HG02885 (cell line): ENCODE measurements around the gene WWP2.
A peak's percentile ranks its signal among the peaks of the same experiment; 100 is the strongest.
"Not testable (repeated sequence)": the region's sequence is repeated elsewhere in the genome, so short reads cannot be mapped to it uniquely, and the experiment has no call there.

Experiments
- ATAC-seq: cut with Tn5 transposase; IDR thresholded peaks from one replicate; pipeline ENCODE4 v1.9.1; 2021; ENCODE audit warnings: mild to moderate bottlenecking; ENCODE audit not compliant: unreplicated experiment, poor library complexity

WWP2 gene

DNA sequence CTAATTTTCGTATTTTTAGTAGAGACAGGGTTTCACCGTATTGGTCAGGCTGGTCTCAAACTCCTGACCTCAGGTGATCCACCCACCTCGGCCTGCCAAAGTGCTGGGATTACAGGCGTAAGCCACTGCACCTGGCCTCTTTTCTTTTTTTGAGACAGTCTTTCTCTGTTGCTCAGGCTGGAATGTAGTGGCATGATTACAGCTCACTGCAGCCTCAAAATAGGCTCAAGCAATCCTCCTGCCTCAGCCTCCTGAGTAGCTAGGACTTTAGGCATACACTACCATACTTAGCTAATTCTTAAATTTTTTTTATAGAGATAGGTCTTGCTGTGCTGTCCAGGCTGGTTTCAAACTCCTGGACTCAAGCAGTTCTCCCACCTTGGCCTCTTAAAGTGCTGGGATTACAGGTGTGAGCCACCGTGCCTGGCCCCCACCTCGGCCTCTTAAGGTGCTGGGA lies 29.3 kb downstream of the WWP2 start:
- not testable (repeated sequence) for ATAC-seq

DNA sequence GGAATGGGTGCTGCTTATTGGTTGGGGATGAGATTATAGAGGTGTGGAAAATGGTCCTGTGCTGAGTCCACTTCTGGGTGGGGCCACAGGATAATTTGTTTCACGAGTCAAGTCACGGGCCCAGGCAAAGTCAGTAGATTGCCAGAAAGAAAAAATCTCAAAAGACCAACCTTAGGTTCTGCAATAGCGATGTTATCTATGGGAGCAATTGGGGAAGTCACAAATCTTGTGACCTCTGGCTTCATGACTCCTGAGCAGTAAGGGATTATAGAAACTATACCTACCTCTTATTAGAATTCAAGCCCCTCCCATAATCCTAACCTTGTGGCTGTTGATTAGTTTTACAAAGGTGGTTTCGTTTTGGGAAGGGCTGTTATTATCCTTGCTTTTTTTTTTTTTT lies 31.4 kb downstream of the WWP2 start:
- no peak for ATAC-seq

DNA sequence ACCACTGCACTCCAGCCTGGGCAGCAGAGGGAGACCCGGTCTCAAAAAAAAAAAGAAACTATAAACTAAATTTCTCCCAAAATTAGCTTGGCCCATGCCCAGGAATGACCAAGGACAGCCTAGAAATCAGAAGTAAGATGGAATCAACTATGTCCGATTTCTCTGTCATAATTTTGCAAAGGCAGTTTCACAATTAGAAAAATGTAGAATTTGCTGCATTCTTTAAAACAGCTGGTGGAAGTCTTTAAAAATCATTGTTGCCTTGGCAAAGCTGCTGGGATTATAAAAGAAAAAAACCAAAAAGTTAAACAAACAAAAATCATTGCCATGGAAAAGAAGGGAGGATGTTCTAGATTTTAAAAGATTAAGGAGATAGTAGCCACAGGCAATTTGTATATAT lies 32.4 kb downstream of the WWP2 start:
- ATAC-seq, result no peak

- ATAC-seq, result no peak
These were observed 34.4 kb downstream of the WWP2 start for GRCh38 chr16:69796285-69797118.

GRCh38 chr16:69798466-69798865 lies 36.3 kb downstream of the WWP2 start:
- no peak for ATAC-seq

DNA sequence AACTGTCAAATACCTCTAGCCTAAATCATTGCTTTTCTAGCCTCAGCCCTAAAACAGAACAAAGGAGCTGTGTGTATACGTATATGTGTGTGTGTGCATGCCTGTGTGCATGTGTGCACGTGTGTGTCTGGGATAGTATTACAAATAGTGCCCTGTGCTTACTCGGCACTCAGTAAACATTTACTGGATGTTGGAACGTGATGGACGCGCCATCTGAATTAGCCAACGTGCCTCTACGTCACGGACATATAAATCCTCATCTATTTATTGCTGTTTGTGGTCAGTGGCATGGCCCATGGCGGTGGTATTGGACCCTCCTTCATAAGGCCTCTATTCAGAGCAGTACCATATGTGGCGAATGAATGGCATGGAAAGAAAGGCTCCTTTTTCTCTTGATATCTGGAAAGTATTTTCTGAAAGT lies 37.5 kb downstream of the WWP2 start:
- no peak for ATAC-seq

DNA sequence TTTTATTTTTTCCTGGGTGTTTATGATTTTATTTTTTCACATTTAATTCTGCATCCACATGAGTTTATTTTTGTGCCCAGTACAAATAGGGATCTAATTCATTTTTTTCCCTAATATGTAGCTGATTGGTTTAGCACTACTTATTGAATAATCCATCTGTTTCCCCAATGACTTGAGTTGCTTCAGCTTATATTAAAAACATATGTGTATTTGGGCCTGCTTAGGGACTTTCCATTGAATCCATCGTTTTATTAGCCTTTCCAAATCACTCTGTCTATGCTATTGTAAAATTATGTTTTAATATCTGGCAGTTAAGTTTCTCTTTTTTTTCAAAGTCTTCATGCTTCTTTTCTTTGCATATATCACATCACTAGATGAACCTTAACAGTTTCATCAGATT lies 42.2 kb downstream of the WWP2 start:
- no peak for ATAC-seq

- ATAC-seq, result not testable (repeated sequence)
These were observed 44.6 kb downstream of the WWP2 start for GRCh38 chr16:69806776-69807175.

GRCh38 chr16:69812688-69813014 lies 50.5 kb downstream of the WWP2 start:
- no peak for ATAC-seq

GRCh38 chr16:69814078-69814477 lies 51.9 kb downstream of the WWP2 start:
- no peak for ATAC-seq

DNA sequence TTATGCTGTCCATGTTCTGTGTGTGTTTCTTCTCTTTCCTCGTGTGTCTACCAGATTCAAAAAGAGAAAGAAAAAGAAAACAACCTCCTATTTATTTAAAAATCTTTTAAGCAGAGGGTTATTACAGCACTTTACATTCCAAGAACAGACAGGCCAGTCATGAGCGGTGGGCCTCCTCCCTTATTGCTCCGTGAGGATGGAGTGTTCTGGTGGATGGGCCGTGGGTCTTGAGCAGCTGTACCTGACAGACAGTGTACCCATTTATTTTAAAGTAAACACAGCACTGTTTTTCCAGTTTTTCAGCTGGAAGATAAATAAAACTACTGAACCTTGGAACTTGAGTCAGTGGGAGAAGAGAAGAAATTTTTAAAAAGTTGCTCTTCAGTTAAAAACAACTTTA lies 52.4 kb downstream of the WWP2 start:
- ATAC-seq, result no peak

DNA sequence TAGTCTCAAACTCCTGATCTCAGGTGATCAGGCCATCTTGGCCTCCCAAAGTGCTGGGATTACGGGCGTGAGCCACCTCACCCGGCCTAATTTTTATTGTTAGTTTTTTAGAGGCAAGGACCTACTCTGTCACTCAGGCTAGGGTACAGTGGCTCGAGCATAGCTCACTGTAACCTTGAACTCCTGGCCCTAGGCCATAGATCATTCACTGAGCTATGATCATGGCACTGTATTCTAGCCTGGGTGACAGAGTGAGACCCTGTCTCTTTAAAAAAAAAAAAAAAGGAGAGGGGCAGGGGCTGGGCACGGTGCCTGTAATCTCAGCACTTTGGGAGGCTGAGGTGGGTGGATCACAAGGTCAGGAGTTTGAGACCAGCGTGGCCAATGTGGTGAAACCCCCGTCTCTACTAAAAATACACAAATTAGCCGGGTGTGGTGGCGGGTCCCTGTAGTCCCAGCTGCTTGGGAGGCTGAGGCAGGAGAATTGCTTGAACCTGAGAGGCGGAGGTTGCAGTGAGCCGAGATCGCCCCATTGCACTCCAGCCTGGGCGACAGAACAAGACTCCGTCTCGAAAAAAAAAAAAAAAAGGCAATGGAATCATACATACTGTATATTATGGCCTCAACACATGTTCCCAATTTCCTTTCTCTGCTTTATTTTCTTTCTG lies 53.2 kb downstream of the WWP2 start:
- not testable (repeated sequence) for ATAC-seq

DNA sequence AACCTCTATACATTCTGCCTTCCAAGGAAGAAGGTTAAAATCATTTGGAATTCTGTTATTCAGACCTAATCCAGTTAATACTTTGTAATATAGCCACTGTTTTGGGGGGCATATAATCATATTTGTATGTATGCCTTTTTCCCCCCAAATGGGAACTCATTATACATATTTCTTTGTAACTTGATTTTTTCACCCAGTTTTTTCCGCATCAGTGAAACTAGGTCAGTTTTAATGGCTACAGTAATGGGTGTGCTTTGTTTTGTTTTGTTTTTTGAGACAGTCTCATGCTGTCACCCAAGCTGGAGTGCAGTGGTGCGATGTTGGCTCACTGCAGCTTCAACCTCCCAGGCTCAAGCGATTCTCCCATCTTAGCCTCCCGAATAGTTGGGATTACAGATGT lies 54.9 kb downstream of the WWP2 start:
- no peak for ATAC-seq

DNA sequence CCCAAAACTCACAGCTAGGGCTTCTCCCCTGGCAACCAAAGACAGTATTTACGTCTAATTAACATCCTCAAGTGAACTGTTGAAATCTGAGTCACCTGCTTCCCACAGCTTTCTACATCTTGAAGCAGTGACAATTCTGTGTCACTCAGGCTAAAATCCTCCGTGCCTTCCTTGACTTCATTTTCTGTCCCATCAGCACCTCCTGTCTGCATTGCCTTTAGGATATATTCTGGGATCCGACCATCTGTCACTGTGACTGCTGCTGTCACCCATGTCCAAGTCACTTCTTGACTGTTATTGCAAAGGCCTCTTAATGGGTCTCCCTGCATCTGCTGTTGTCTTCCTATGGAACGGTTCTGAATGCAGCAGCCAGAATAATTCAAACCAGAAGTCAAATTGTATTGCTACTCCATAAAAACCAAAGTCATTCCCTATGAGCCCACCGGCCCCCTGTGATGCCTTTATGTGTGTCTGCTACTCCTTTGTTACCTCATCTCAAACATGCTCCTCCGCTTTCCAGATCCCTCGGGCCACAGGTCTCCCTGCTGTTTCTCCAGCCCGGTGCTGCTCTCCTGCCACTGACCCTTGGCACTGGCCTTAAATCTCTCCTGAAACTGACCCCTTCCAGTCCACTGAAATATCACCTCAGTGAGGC lies 56.9 kb downstream of the WWP2 start:
- no peak for ATAC-seq

DNA sequence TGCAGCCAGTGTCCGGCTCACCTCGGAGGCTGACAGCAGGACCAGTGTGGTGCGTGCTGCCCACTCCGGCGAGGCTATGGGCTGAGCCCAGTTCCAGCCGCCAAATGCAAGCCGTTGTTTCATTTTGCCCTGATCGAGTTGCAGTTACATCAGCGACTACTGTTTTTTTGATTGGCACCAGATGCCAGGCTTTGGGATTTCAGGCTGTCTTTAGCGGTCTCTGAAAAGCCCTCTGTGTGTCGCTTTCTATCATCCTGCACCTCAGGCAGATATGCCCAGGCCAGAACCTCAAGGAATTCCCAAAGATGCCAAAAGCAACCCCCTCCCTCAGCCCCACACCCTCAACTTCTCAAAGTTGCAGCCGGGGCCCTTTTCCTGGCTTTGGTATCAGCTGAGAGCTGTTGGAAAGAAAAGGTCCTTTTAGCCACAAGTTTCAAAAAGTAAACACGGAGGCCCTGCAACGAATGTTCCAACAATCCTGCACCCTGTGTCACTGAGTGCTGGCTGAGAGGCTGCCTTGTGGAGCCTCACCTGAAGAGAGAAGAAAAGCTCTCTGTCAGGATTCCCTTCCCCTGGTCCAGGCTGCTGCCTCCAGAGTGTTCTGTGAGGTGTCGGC lies 58.9 kb downstream of the WWP2 start:
- no peak for ATAC-seq

- no peak for ATAC-seq
These were observed 59.7 kb downstream of the WWP2 start for GRCh38 chr16:69821844-69822173.

DNA sequence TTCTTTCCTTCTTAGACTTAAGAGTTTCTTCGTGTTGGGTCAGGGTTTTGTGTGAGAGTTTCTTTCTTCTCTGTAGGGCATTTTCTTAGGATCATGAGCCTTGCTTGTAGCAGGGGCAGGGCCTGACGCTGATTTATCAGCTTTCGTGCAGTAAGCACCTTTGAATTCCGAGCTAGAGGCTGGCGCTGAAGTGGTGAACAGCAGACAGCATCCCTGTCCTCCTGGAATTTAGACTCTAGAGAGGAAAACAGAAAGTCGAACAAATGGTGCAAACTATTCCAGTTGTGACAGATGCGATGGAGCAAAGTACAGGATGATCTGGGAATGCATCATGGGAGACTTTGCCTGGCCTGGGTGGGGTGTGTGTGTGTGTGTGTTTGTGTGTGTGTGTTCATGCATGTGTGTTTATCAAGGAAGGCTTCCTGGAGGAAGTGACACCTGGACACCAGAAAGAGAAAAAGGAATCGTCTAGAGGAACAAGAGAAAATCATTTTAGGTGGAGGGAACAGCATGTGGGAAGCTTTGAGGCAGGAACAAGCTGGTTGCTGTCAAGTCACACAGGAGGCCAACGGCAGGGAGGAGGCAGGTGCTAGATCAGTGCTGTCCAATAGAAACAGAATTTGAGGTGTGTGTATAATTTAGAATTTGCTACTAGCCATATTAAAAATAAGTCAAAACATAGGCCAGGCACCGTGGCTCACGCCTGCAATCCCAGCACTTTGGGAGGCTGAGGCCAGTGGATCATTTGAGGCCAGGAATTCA lies 60.2 kb downstream of the WWP2 start:
- ATAC-seq, result no peak

DNA sequence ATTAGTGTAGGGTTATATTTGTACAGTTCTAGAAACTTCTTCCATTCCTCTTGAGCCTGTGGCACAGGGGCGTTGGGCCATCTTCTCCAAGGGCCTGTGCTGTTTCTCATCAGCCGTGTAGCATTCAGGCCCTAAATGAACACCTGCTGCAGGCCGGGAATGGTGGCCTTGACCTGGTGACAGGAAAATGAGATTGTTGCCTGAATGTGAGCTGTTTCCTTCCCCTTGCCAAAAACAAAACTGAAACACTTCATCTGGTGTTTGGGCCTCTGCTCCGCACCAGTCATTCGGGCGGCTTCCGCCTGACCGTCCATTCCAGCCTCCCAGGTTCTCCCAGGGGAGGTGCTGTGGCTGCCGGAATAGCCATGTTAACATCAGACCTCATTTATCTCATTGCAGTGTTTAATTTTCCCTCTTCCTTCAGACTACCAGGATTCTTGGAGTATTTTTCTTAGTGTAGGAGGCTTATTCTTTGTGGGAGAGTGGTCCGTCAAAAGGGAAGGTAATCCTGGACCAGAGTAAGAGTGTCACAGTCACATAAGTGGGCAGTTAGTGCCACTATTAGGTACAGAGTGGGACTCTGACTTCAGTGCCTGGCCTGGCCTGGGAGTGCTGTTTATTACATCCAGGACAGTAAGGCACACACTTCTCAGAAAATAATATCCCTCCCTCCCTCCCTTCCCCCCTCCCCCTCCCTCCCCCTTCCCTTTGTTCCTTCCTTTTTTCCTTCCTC lies 61.9 kb downstream of the WWP2 start:
- peak; percentile 78 for ATAC-seq

GRCh38 chr16:69824564-69825142 lies 62.5 kb downstream of the WWP2 start:
- not testable (repeated sequence) for ATAC-seq
